Measurements from ENCODE around the gene SCMH1.

Gene SCMH1

GRCh38 chr1:41097105-41097504, 145.0 kb downstream of the SCMH1 start:
- DNase-seq (ENCODE audit: low spot score), result no peak

GRCh38 chr1:41093826-41094225, 148.3 kb downstream of the SCMH1 start:
- DNase-seq (ENCODE audit: low spot score), result no peak

DNA sequence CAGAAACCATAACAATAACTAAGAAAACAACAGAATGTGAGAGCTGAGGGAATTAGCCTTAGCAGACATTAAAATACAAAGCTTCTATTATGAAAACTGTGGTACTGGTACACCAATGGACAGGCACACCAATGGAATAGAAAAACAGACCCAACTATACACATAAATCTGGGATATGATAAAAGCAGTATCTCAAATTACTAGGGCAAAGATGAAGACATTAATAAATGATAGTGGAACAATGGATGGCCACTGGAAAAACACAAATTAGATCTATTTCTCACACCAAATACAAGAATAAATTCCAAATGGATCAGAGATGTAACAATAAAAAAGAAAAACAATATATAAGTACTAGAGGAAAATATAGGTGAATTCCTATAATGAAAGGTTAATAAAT, 155.2 kb downstream of the SCMH1 start:
- no peak for DNase-seq (ENCODE audit: low spot score)

- no peak for DNase-seq (ENCODE audit: low spot score)
Observed at GRCh38 chr1:41078616-41079015, 163.5 kb downstream of the SCMH1 start.

- DNase-seq (ENCODE audit: low spot score), result no peak
Observed at GRCh38 chr1:41078193-41078592, 163.9 kb downstream of the SCMH1 start.

- no peak for DNase-seq (ENCODE audit: low spot score)
Observed at GRCh38 chr1:41073971-41074370, 168.1 kb downstream of the SCMH1 start.

GRCh38 chr1:41072051-41072450, 170.1 kb downstream of the SCMH1 start:
- DNase-seq (ENCODE audit: low spot score), result no peak

- no peak for DNase-seq (ENCODE audit: low spot score)
Observed at GRCh38 chr1:41056907-41057306, 185.2 kb downstream of the SCMH1 start.

- no peak for DNase-seq (ENCODE audit: low spot score)
Observed at GRCh38 chr1:41053316-41053715, 188.8 kb downstream of the SCMH1 start.

DNA sequence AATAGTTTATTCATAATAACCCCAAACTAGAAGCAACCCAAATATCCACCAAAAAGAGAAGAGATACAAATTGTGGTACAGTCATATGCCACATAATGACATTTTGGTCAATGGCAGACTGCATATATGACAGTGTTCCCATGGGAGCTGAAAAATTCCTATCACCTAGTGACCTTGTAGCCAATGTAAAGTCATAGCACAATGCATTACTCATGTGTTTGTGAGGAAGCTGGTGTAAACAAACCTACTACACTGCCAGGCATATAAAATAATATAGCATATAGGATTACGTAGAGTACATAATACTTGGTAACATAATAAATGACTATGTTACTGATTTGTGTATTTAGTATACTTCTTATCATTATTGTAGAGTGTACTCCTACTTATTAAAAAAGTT, 191.1 kb downstream of the SCMH1 start:
- no peak for DNase-seq (ENCODE audit: low spot score)

DNA sequence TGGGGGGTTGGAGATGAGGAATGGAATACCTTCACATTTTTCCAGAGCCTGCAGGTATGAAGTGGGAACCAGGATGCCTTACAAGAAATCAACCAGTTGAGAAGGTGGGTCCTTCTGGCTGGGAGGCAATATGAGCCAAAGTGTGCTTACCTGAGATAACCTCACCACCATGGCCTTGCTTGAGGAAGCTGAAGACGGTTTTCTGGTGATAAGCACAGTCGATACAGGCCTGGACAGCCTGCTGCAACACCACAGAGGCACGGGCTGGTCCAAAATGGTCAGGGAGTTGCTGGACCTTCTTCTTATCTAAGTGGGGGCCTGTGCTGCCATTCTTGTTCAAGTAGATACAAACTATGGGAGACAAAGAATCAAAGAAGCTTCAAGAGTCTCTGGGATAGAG, 193.6 kb downstream of the SCMH1 start:
- DNase-seq (ENCODE audit: low spot score), result no peak

DNA sequence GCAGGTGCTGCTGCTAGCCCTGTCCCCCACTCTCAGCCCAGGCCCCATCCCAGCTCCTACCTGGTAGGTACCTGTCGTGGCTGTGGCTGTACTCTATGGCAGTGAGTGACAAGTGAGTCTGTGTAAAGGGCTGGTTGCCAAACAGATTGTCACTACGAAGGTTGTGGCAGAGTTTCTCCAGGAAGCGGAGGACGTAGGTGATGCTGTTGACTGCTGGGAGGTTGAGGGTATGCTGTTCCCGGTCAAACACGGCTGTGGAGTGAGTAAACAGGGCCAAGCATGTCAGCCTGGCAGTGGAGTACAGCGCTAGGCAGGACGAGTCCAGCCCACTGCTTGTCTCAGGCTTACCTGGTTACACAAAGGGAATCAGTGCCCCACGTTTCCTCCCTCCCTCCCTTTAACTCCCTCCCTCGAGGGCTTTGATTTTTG, 195.7 kb downstream of the SCMH1 start:
- DNase-seq (ENCODE audit: low spot score), result no peak

GRCh38 chr1:41045740-41046139, 196.4 kb downstream of the SCMH1 start:
- DNase-seq (ENCODE audit: low spot score), result no peak

GRCh38 chr1:41044187-41044586, 197.9 kb downstream of the SCMH1 start:
- DNase-seq (ENCODE audit: low spot score), result no peak

- DNase-seq (ENCODE audit: low spot score), result no peak
Observed at GRCh38 chr1:41041614-41042270, 200.4 kb downstream of the SCMH1 start.

- no peak for DNase-seq (ENCODE audit: low spot score)
Observed at GRCh38 chr1:41038110-41038509, 204.0 kb downstream of the SCMH1 start.

DNA sequence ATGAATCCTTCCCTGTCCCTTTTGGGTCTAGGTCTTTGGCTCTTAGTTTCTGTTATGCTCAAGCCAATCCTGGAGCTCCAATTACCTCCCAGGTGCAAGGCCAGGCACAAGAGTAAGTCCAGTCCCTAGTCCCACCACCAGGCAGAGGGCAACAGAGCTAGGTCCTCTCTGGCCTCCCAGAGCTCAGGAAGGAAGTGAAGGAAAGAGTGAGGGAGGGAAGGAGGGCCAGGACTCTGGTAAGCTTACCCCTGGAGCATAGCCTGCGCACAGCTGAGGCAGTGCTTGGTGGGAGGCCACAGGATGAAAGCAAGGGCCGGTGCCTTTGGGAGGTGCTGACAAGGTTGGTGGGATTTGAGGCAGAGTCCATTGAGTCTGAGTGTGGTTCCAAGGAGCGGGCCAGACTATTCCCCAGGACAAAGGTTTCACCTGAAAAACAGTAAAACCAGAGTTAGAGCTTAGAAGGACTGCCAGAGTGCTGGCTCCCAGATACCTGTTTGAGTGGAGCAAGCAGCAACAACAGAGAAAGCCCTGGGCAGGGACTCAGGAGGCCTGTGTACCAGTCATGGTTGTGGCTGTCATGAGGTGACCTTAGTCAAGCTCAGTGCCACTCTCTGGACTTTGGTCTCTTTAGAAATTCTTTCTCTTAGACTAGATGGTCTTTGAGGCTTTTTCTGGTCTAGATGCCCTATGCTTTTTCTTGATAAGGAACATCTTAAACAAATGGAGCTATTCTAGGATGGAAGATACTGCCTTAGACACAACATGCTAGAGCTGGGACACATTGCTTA, 204.8 kb downstream of the SCMH1 start:
- no peak for DNase-seq (ENCODE audit: low spot score)

GRCh38 chr1:41033272-41033671, 208.8 kb downstream of the SCMH1 start:
- DNase-seq (ENCODE audit: low spot score), result no peak

DNA sequence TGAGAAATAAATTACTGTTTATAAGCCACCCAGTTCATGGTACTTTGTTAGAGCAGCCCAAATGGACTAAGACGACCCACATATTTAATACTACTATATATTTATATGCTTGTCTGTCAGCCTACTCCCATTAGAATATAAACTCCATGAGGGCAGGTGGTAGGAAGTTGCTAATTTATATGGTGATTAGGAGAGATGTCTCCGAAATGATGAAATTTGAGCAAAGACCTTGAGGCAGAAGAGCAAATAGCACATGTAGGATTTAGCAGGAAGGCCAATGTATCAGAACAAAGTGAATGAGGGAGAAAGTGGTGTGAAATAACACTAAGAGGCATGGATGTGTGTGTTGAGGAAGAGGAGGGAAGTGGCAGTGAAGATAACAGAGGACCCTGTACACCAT, 210.0 kb downstream of the SCMH1 start:
- DNase-seq (ENCODE audit: low spot score), result no peak

DNA sequence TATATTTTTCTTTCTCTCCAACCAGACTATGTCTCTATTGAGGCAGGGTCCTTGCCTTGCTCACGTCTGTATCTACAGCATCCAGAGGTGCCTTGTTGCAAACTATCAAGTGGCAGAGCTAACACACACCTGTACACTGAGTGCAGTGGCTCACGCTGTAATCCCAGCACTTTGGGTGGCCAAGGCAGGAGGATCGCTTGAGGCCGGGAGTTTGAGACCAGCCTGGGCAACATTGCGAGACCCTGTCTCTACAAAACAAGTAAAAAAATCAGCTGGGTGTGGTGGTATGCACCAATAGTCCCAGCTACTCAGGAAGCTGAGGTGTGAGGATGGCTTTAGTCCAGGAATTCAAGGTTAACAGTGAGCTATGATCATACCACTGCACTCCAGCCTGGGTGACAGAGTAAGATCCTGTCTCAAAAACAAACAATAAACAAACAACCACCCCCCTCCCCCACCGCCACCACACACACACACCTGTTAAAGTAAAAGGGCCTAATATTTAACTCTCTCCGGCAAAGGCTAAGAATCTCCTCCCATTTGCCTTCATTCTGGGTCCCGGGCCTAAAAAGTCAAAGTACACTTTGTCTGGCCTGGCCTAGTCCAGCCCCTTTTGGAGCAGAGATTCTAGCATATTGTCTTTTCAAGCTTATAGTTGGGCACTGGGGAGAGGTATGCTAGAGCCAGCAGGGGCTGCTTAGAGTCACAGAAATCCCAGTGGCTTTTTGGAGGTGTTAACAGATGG, 211.1 kb downstream of the SCMH1 start:
- DNase-seq (ENCODE audit: low spot score), result no peak

GRCh38 chr1:41028034-41028642, 214.0 kb downstream of the SCMH1 start:
- DNase-seq (ENCODE audit: low spot score), result no peak

- DNase-seq (ENCODE audit: low spot score), result no peak
Observed at GRCh38 chr1:41025979-41026819, 215.9 kb downstream of the SCMH1 start.
